ENCODE measurements around the gene CNTNAP5.

GRCh38 chr2:123993728-123994323 is 31.3 kb upstream of the CNTNAP5 start:
- TF ChIP-seq CTCF (IDR thresholded peaks at IDR 0.05) (peak in 1 of 2 donors; percentile 32), EP300 (IDR thresholded peaks at IDR 0.05) (no peak)
